Keratinocyte (primary cell): ENCODE measurements around the gene OR2W1. TPM values are rescaled to one million over a fixed set of nuclear protein-coding genes. Genes with fewer than 3 reads are reported as not detected.

Source experiments
- DNase-seq: peaks from one replicate; pipeline ENCODE4 v3.0.0-alpha.2; 2011; ENCODE audit warnings: low read depth, missing footprints, low spot score
- FAIRE-seq: peaks from 2 replicates; lab custom pipeline; 2011; peaks lifted over from hg19 to GRCh38; lab: Jason Lieb, UNC
- H2AFZ ChIP-seq: 2 replicates; pipeline ENCODE4 v1.6.0; 2012; ENCODE audit warnings: low read length, control low read depth, inconsistent platforms; ENCODE audit not compliant: control insufficient read depth
- H3K27ac ChIP-seq: 2 replicates; pipeline ENCODE4 v1.5.1; 2011; ENCODE audit warnings: low read length; ENCODE audit not compliant: control insufficient read depth, insufficient read depth
- H3K27me3 ChIP-seq: 3 replicates; pipeline ENCODE4 v1.6.0; 2011; ENCODE audit warnings: low read length; ENCODE audit not compliant: control insufficient read depth, insufficient read depth; ENCODE audit errors: extremely low read depth
- H3K36me3 ChIP-seq, 2 experiments: 2 replicates in 1 of 2; 3 replicates in 1 of 2; pipeline ENCODE4 v1.5.1; 2011; ENCODE audit warnings: low read length in 2 of 2, mild to moderate bottlenecking in 1 of 2; ENCODE audit not compliant: control insufficient read depth in 2 of 2, insufficient read depth in 2 of 2; ENCODE audit errors: extremely low read depth in 1 of 2
- H3K4me1 ChIP-seq: 3 replicates; pipeline ENCODE4 v1.5.1; 2011; ENCODE audit warnings: low read length; ENCODE audit not compliant: control insufficient read depth, insufficient read depth; ENCODE audit errors: extremely low read depth
- H3K4me2 ChIP-seq: 3 replicates; pipeline ENCODE4 v1.6.0; 2011; ENCODE audit warnings: low read depth, low read length; ENCODE audit not compliant: control insufficient read depth, insufficient read depth; ENCODE audit errors: extremely low read depth
- H3K4me3 ChIP-seq, 3 experiments: fragments of 200-600 bp in 1 of 3; sonication (generic) in 1 of 3; 2 replicates in 2 of 3; 3 replicates in 1 of 3; pipeline ENCODE4 v1.5.1; 2011 to 2016; ENCODE audit warnings: low read length in 3 of 3, mild to moderate bottlenecking in 3 of 3, control low read depth in 2 of 3, inconsistent platforms in 1 of 3, low read depth in 1 of 3, mixed read lengths in 1 of 3, mixed run types in 1 of 3, moderate library complexity in 1 of 3; ENCODE audit not compliant: control insufficient read depth in 2 of 3, insufficient read depth in 2 of 3; ENCODE audit errors: extremely low read depth in 1 of 3
- H3K79me2 ChIP-seq: 2 replicates; pipeline ENCODE4 v1.6.0; 2012; ENCODE audit warnings: low read length; ENCODE audit not compliant: control insufficient read depth, insufficient read depth
- H3K9ac ChIP-seq: 3 replicates; pipeline ENCODE4 v1.6.0; 2011; ENCODE audit warnings: low read length; ENCODE audit not compliant: control insufficient read depth, insufficient read depth; ENCODE audit errors: extremely low read depth
- H3K9me1 ChIP-seq: 3 replicates; pipeline ENCODE4 v1.6.0; 2011; ENCODE audit warnings: low read length; ENCODE audit not compliant: control insufficient read depth, insufficient read depth; ENCODE audit errors: extremely low read depth
- H3K9me3 ChIP-seq: 2 replicates; pipeline ENCODE4 v1.5.1; 2012; ENCODE audit warnings: low read depth, low read length; ENCODE audit not compliant: control insufficient read depth
- H4K20me1 ChIP-seq: 3 replicates; pipeline ENCODE4 v1.6.0; 2011; ENCODE audit warnings: low read length; ENCODE audit not compliant: control insufficient read depth, insufficient read depth; ENCODE audit errors: extremely low read depth
- CTCF ChIP-seq, 3 experiments: IDR thresholded peaks in 1 of 3; conservative IDR thresholded peaks in 1 of 3; optimal IDR thresholded peaks in 1 of 3; 2 replicates in 2 of 3; 3 replicates in 1 of 3; pipeline versions ENCODE3 to v1.5.1; 2011; ENCODE audit warnings: low read length in 3 of 3, mild to moderate bottlenecking in 3 of 3, moderate library complexity in 2 of 3, control low read depth in 1 of 3, inconsistent platforms in 1 of 3; ENCODE audit not compliant: insufficient read depth in 2 of 3; ENCODE audit errors: extremely low read depth in 1 of 3
- EZH2 ChIP-seq: IDR thresholded peaks from one replicate; pipeline ENCODE4 v1.6.1; 2012; ENCODE audit warnings: inconsistent platforms, mild to moderate bottlenecking, low read length, moderate library complexity
- dilution Hi-C: fragments of 300-500 bp; cut with MboI; formaldehyde crosslinking; loops from one replicate; pipeline ENCODE4 v1.7.0; 2020; ENCODE audit warnings: low sequenced_read_pairs; ENCODE audit not compliant: extremely low pct_ligation_motif_present
- polyA plus RNA-seq, 5 experiments: library from polyadenylated mRNA; depleted of rRNA in 3 of 5; stranded (reverse) in 3 of 5; stranded (forward) in 1 of 5; unstranded in 1 of 5; fragments of >200 nt; gene quantifications; 1 replicate in 1 of 5; 2 replicates in 3 of 5; 3 replicates in 1 of 5; pipeline versions ENCODE4 v1.2.1 to v1.2.3, GENCODE V29; 2011 to 2012; ENCODE audit warnings: missing spikeins in 2 of 5, low read depth in 1 of 5, low replicate concordance in 1 of 5

Gene OR2W1
- polyA plus RNA-seq, 1 donor (not counting 4 experiments of a cell fraction or from before 2014, with no cell fraction given), result not detected

GRCh38 chr6:28996844-28997510, 48.0 kb downstream of the OR2W1 start:
- DNase-seq (no peak), FAIRE-seq (no peak)
- TF ChIP-seq EZH2 (no peak), CTCF (optimal IDR thresholded peaks at IDR 0.05 in 1 of 3, IDR thresholded peaks at IDR 0.05 in 1 of 3, conservative IDR thresholded peaks at IDR 0.05 in 1 of 3; ENCODE audit: extremely low read depth in 1 of 3, insufficient read depth in 2 of 3, low read length in 3 of 3) (no peak)
- no peak overlapping the region for H3K9ac ChIP-seq
- no peak overlapping the region for H3K4me2 ChIP-seq
- no peak overlapping the region for H2AFZ ChIP-seq
- no peaks in the 10 kb centered on the region for H3K27me3 ChIP-seq
- no peak overlapping the region for H3K27ac ChIP-seq
- peaks cover 0 to 3% of the 10 kb centered on the region in 2 experiments for H3K36me3 ChIP-seq
- H3K79me2 ChIP-seq, result no peaks in the 10 kb centered on the region
- no peaks in the 10 kb centered on the region for H3K4me1 ChIP-seq
- H4K20me1 ChIP-seq, result no peaks in the 10 kb centered on the region
- H3K4me3 ChIP-seq, result no peak overlapping the region
- H3K9me1 ChIP-seq, result no peaks in the 10 kb centered on the region
- no peaks in the 10 kb centered on the region for H3K9me3 ChIP-seq
- dilution Hi-C loops, result no loop called here

GRCh38 chr6:28995093-28995650, 49.8 kb downstream of the OR2W1 start:
- Histone ChIP-seq H3K79me2 (no peaks in the 10 kb centered on the region), H3K4me1 (no peaks in the 10 kb centered on the region), H4K20me1 (no peaks in the 10 kb centered on the region), H3K9ac (no peak overlapping the region), H3K9me1 (no peaks in the 10 kb centered on the region), H3K27ac (no peak overlapping the region), H3K36me3 (peaks cover 0 to 3% of the 10 kb centered on the region in 2 experiments), H2AFZ (no peak overlapping the region), H3K4me3 (no peak overlapping the region), H3K9me3 (no peaks in the 10 kb centered on the region), H3K4me2 (no peak overlapping the region), H3K27me3 (no peaks in the 10 kb centered on the region)
- dilution Hi-C loops, result no loop called here
- DNase-seq, result no peak
- no peak for FAIRE-seq
- no peak for TF ChIP-seq EZH2
- no peak for TF ChIP-seq CTCF (optimal IDR thresholded peaks at IDR 0.05 in 1 of 3, IDR thresholded peaks at IDR 0.05 in 1 of 3, conservative IDR thresholded peaks at IDR 0.05 in 1 of 3; ENCODE audit: extremely low read depth in 1 of 3, insufficient read depth in 2 of 3, low read length in 3 of 3)

Other genes with a start within 250 kb of the OR2W1 start
- 43.5 to 49.2 TPM (median 47.3 TPM) in 3 replicates for gene TRIM27, start 121.2 kb downstream of the OR2W1 start, polyA plus RNA-seq
- gene ZNF311, start 39.9 kb downstream of the OR2W1 start, polyA plus RNA-seq, result 1.7 to 2.7 TPM (median 2.6 TPM) in 3 replicates
- gene OR2B3, start 42.1 kb upstream of the OR2W1 start, polyA plus RNA-seq, result not detected in 3 replicates
- not detected in 3 replicates for gene OR2J1, start 54.3 kb upstream of the OR2W1 start, polyA plus RNA-seq
- gene OR2J3, start 62.9 kb upstream of the OR2W1 start, polyA plus RNA-seq, result not detected in 3 replicates
- gene OR2J2, start 125.7 kb upstream of the OR2W1 start, polyA plus RNA-seq, result not detected in 3 replicates